ENCODE data around the gene PLPPR4.

DNA sequence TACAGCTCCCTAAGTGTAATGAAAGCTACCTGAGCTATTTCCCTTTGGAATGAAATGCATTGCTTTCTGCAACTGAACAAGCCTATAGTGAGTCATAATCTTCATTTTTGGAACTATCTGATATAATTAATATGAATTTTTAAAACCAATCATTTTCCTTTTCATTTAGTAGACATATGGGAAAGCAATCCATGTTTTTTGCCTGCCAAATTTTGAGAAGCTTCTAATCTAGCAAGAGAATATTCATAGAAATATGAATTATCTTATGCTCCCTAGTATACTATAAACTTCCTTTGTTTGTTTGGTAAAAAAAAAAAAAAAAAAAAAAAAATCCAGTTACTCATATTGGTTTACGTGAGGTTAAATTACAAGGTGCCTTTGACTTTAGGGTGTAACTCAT is 68.3 kb downstream of the PLPPR4 start:
- no peak for TF ChIP-seq POLR2A (IDR thresholded peaks at IDR 0.05)
- TF ChIP-seq, protein P1, sequence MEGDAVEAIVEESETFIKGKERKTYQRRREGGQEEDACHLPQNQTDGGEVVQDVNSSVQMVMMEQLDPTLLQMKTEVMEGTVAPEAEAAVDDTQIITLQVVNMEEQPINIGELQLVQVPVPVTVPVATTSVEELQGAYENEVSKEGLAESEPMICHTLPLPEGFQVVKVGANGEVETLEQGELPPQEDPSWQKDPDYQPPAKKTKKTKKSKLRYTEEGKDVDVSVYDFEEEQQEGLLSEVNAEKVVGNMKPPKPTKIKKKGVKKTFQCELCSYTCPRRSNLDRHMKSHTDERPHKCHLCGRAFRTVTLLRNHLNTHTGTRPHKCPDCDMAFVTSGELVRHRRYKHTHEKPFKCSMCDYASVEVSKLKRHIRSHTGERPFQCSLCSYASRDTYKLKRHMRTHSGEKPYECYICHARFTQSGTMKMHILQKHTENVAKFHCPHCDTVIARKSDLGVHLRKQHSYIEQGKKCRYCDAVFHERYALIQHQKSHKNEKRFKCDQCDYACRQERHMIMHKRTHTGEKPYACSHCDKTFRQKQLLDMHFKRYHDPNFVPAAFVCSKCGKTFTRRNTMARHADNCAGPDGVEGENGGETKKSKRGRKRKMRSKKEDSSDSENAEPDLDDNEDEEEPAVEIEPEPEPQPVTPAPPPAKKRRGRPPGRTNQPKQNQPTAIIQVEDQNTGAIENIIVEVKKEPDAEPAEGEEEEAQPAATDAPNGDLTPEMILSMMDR (IDR thresholded peaks at IDR 0.05) = no peak

All from heart left ventricle (tissue), 13 donors.